IMR-90 (cell line): ENCODE data around the gene UCKL1. TPM values are rescaled to one million over a fixed set of nuclear protein-coding genes. Genes with fewer than 3 reads are reported as not detected.

Source experiments
- RAD21 ChIP-seq: IDR thresholded peaks from 2 replicates; pipeline ENCODE4 v1.6.1; 2012; ENCODE audit warnings: low read length, improper control_type of control experiment
- polyA plus RNA-seq, 3 experiments: library from polyadenylated mRNA; depleted of rRNA; stranded (reverse); fragments of >200 nt; gene quantifications; 2 replicates each; pipeline ENCODE4 v1.2.3, GENCODE V29; 2012; ENCODE audit warnings: low replicate concordance in 1 of 3
- total RNA-seq: library from RNA; depleted of rRNA; stranded (reverse); fragments of >200 nt; gene quantifications from 2 replicates; pipeline ENCODE4 v1.2.3, GENCODE V29; 2012
- TF ChIP-seq, protein P1 (sequence below): conservative IDR thresholded peaks from 2 replicates; pipeline ENCODE4 v1.5.1; 2012; ENCODE audit warnings: mild to moderate bottlenecking, low read depth, low read length, improper control_type of control experiment

The UCKL1 gene
- total and polyA plus RNA-seq, 2 of the 4 experiments (the other 2 are of a cell fraction), result 16.7 to 54.7 TPM

GRCh38 chr20:63945031-63945658 is 11.1 kb downstream of the UCKL1 start (continued):
- TF ChIP-seq, protein P1, sequence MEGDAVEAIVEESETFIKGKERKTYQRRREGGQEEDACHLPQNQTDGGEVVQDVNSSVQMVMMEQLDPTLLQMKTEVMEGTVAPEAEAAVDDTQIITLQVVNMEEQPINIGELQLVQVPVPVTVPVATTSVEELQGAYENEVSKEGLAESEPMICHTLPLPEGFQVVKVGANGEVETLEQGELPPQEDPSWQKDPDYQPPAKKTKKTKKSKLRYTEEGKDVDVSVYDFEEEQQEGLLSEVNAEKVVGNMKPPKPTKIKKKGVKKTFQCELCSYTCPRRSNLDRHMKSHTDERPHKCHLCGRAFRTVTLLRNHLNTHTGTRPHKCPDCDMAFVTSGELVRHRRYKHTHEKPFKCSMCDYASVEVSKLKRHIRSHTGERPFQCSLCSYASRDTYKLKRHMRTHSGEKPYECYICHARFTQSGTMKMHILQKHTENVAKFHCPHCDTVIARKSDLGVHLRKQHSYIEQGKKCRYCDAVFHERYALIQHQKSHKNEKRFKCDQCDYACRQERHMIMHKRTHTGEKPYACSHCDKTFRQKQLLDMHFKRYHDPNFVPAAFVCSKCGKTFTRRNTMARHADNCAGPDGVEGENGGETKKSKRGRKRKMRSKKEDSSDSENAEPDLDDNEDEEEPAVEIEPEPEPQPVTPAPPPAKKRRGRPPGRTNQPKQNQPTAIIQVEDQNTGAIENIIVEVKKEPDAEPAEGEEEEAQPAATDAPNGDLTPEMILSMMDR, result no peak
- TF ChIP-seq RAD21, result no peak
